Activated T-helper 17 cell treated with anti-CD3 and anti-CD28 coated beads, Interleukin-2, amount 50 U/mL, for 72 hours (primary cell): ENCODE measurements around the gene PARD3B. TPM values are rescaled to one million over a fixed set of nuclear protein-coding genes. Genes with fewer than 3 reads are reported as not detected.
A peak's percentile ranks its signal among the peaks of the same experiment; 100 is the strongest.

Experiments used
- ATAC-seq: fragments of 150-1000 bp; cut with Tn5 transposase; replicated peaks from 2 replicates; pipeline ENCODE4 v1.10.0; 2021; ENCODE audit warnings: mild to moderate bottlenecking, moderate library complexity
- H3K27ac Mint-ChIP-seq: one replicate; pipeline ENCODE4 v1.8.0; 2022; ENCODE audit warnings: mixed read lengths
- H3K27me3 Mint-ChIP-seq: one replicate; pipeline ENCODE4 v1.8.0; 2022; ENCODE audit warnings: mixed read lengths
- H3K36me3 Mint-ChIP-seq: one replicate; pipeline ENCODE4 v1.8.0; 2022; ENCODE audit warnings: low read depth, mild to moderate bottlenecking, mixed read lengths
- H3K4me1 Mint-ChIP-seq: one replicate; pipeline ENCODE4 v1.8.0; 2022; ENCODE audit warnings: mixed read lengths
- H3K4me3 Mint-ChIP-seq: one replicate; pipeline ENCODE4 v1.8.0; 2022; ENCODE audit warnings: mild to moderate bottlenecking, mixed read lengths
- H3K9me3 Mint-ChIP-seq: one replicate; pipeline ENCODE4 v1.8.0; 2022; ENCODE audit warnings: mixed read lengths
- total RNA-seq, 2 donors: library from RNA; stranded (reverse); gene quantifications; one replicate each; pipeline ENCODE4 v1.2.3, GENCODE V29; 2022

The PARD3B gene
- total RNA-seq, 2 donors from 2014 or later: 0.29 to 1.5 TPM

GRCh38 chr2:204967199-204967960 lies 422.1 kb downstream of the PARD3B start:
- Mint-ChIP-seq H3K4me1 (peaks cover 28% of the 10 kb centered on the region), H3K4me3 (peak overlapping the region; percentile 76), H3K27me3 (no peaks in the 10 kb centered on the region), H3K27ac (peak overlapping the region; percentile 91), H3K36me3 (no peaks in the 10 kb centered on the region), H3K9me3 (peaks cover 4% of the 10 kb centered on the region)
- ATAC-seq: peak; percentile 71

GRCh38 chr2:204971206-204971907 lies 426.1 kb downstream of the PARD3B start:
- Mint-ChIP-seq H3K27me3 (no peaks in the 10 kb centered on the region), H3K9me3 (peaks cover 4% of the 10 kb centered on the region), H3K27ac (peak overlapping the region; percentile 92), H3K36me3 (no peaks in the 10 kb centered on the region), H3K4me3 (peak overlapping the region; percentile 61), H3K4me1 (peaks cover 33% of the 10 kb centered on the region)
- ATAC-seq: peak; percentile 74

- no peak for ATAC-seq
- no peak overlapping the region for H3K4me3 Mint-ChIP-seq
- H3K36me3 Mint-ChIP-seq: no peaks in the 10 kb centered on the region
- no peaks in the 10 kb centered on the region for H3K27me3 Mint-ChIP-seq
- no peak overlapping the region for H3K27ac Mint-ChIP-seq
- peaks cover 30% of the 10 kb centered on the region for H3K4me1 Mint-ChIP-seq
- H3K9me3 Mint-ChIP-seq: peaks cover 4% of the 10 kb centered on the region
Measured at GRCh38 chr2:204972161-204972560, 426.9 kb downstream of the PARD3B start.

- peak overlapping the region; percentile 55 for H3K27ac Mint-ChIP-seq
Measured at GRCh38 chr2:204972606-204973336, 427.5 kb downstream of the PARD3B start.

GRCh38 chr2:204973616-204974015 lies 428.3 kb downstream of the PARD3B start:
- Mint-ChIP-seq H3K4me3 (peak overlapping the region; percentile 39), H3K27me3 (no peaks in the 10 kb centered on the region), H3K36me3 (no peaks in the 10 kb centered on the region), H3K27ac (peak overlapping the region; percentile 60), H3K9me3 (no peaks in the 10 kb centered on the region), H3K4me1 (peaks cover 20% of the 10 kb centered on the region)
- ATAC-seq: no peak

More at GRCh38 chr2:204972606-204973336, 427.5 kb downstream of the PARD3B start:
- no peak for ATAC-seq
- H3K36me3 Mint-ChIP-seq: no peaks in the 10 kb centered on the region
- peaks cover 25% of the 10 kb centered on the region for H3K4me1 Mint-ChIP-seq
- H3K9me3 Mint-ChIP-seq: peaks cover 4% of the 10 kb centered on the region
- H3K4me3 Mint-ChIP-seq: no peak overlapping the region
- no peaks in the 10 kb centered on the region for H3K27me3 Mint-ChIP-seq

GRCh38 chr2:204974487-204974886 lies 429.2 kb downstream of the PARD3B start:
- ATAC-seq: no peak
- H3K4me3 Mint-ChIP-seq: no peak overlapping the region
- H3K36me3 Mint-ChIP-seq: no peaks in the 10 kb centered on the region
- no peak overlapping the region for H3K27ac Mint-ChIP-seq
- no peaks in the 10 kb centered on the region for H3K9me3 Mint-ChIP-seq
- H3K4me1 Mint-ChIP-seq: peaks cover 19% of the 10 kb centered on the region
- no peaks in the 10 kb centered on the region for H3K27me3 Mint-ChIP-seq

- ATAC-seq: no peak
- no peaks in the 10 kb centered on the region for H3K9me3 Mint-ChIP-seq
- H3K4me1 Mint-ChIP-seq: peaks cover 17% of the 10 kb centered on the region
- no peak overlapping the region for H3K27ac Mint-ChIP-seq
- no peak overlapping the region for H3K4me3 Mint-ChIP-seq
- H3K27me3 Mint-ChIP-seq: no peaks in the 10 kb centered on the region
- H3K36me3 Mint-ChIP-seq: no peaks in the 10 kb centered on the region
Measured at GRCh38 chr2:204977914-204978313, 432.6 kb downstream of the PARD3B start.

- no peaks in the 10 kb centered on the region for H3K9me3 Mint-ChIP-seq
- H3K4me1 Mint-ChIP-seq: peaks cover 12% of the 10 kb centered on the region
- no peaks in the 10 kb centered on the region for H3K36me3 Mint-ChIP-seq
- no peak overlapping the region for H3K27ac Mint-ChIP-seq
- no peak overlapping the region for H3K4me3 Mint-ChIP-seq
- no peaks in the 10 kb centered on the region for H3K27me3 Mint-ChIP-seq
- peak; percentile 29 for ATAC-seq
Measured at GRCh38 chr2:204982303-204982702, 437.0 kb downstream of the PARD3B start.

- no peak overlapping the region for H3K27ac Mint-ChIP-seq
- peaks cover 12% of the 10 kb centered on the region for H3K4me1 Mint-ChIP-seq
- H3K4me3 Mint-ChIP-seq: no peak overlapping the region
- H3K36me3 Mint-ChIP-seq: no peaks in the 10 kb centered on the region
- no peaks in the 10 kb centered on the region for H3K9me3 Mint-ChIP-seq
- ATAC-seq: no peak
- H3K27me3 Mint-ChIP-seq: no peaks in the 10 kb centered on the region
Measured at GRCh38 chr2:204984518-204984917, 439.2 kb downstream of the PARD3B start.

GRCh38 chr2:204986641-204987040 lies 441.4 kb downstream of the PARD3B start:
- Mint-ChIP-seq H3K4me1 (peaks cover 9% of the 10 kb centered on the region), H3K36me3 (no peaks in the 10 kb centered on the region), H3K27me3 (no peaks in the 10 kb centered on the region), H3K9me3 (no peaks in the 10 kb centered on the region), H3K27ac (no peak overlapping the region), H3K4me3 (no peak overlapping the region)
- no peak for ATAC-seq

GRCh38 chr2:204988836-204989235 lies 443.6 kb downstream of the PARD3B start:
- Mint-ChIP-seq H3K4me3 (no peak overlapping the region), H3K4me1 (no peaks in the 10 kb centered on the region), H3K27ac (no peak overlapping the region), H3K36me3 (no peaks in the 10 kb centered on the region), H3K9me3 (no peaks in the 10 kb centered on the region), H3K27me3 (no peaks in the 10 kb centered on the region)
- no peak for ATAC-seq

GRCh38 chr2:204989877-204990276 lies 444.6 kb downstream of the PARD3B start:
- no peaks in the 10 kb centered on the region for H3K27me3 Mint-ChIP-seq
- H3K27ac Mint-ChIP-seq: no peak overlapping the region
- no peak overlapping the region for H3K4me3 Mint-ChIP-seq
- H3K36me3 Mint-ChIP-seq: no peaks in the 10 kb centered on the region
- no peaks in the 10 kb centered on the region for H3K4me1 Mint-ChIP-seq
- no peak for ATAC-seq
- H3K9me3 Mint-ChIP-seq: no peaks in the 10 kb centered on the region

GRCh38 chr2:205001300-205001966 lies 456.2 kb downstream of the PARD3B start:
- H3K4me1 Mint-ChIP-seq: peaks cover 6% of the 10 kb centered on the region
- no peak overlapping the region for H3K4me3 Mint-ChIP-seq
- no peaks in the 10 kb centered on the region for H3K27me3 Mint-ChIP-seq
- ATAC-seq: no peak
- H3K27ac Mint-ChIP-seq: no peak overlapping the region
- H3K9me3 Mint-ChIP-seq: no peaks in the 10 kb centered on the region
- no peaks in the 10 kb centered on the region for H3K36me3 Mint-ChIP-seq

- H3K27ac Mint-ChIP-seq: no peak overlapping the region
- no peak overlapping the region for H3K4me3 Mint-ChIP-seq
- no peaks in the 10 kb centered on the region for H3K27me3 Mint-ChIP-seq
- no peaks in the 10 kb centered on the region for H3K36me3 Mint-ChIP-seq
- peaks cover 11% of the 10 kb centered on the region for H3K4me1 Mint-ChIP-seq
- H3K9me3 Mint-ChIP-seq: no peaks in the 10 kb centered on the region
- ATAC-seq: peak; percentile 67
Measured at GRCh38 chr2:205002390-205002789, 457.1 kb downstream of the PARD3B start.
